Colonic mucosa (tissue), 4 donors: ENCODE data around the gene TMEM130. TPM values are rescaled to one million over a fixed set of nuclear protein-coding genes. Genes with fewer than 3 reads are reported as not detected.

Experiments
- DNase-seq: peaks from one replicate; pipeline ENCODE4 v3.0.0-alpha.2; 2020
- H3K27ac ChIP-seq: fragments of 200-600 bp; one replicate; pipeline ENCODE4 v1.8.0; 2021
- H3K27me3 ChIP-seq: fragments of 200-600 bp; one replicate; pipeline ENCODE4 v1.8.0; 2021
- H3K36me3 ChIP-seq: fragments of 200-600 bp; one replicate; pipeline ENCODE4 v1.8.0; 2021
- H3K4me1 ChIP-seq: fragments of 200-600 bp; one replicate; pipeline ENCODE4 v1.8.0; 2021; ENCODE audit warnings: mild to moderate bottlenecking
- H3K4me3 ChIP-seq: fragments of 200-600 bp; one replicate; pipeline ENCODE4 v1.8.0; 2021
- H3K9ac ChIP-seq, 2 donors: one replicate each; pipeline ENCODE4 v1.7.0; 2013; ENCODE audit warnings: control low read depth in 2 of 2, low read depth in 2 of 2, low read length in 2 of 2
- H3K9me3 ChIP-seq: fragments of 200-600 bp; one replicate; pipeline ENCODE4 v1.8.0; 2021
- intact Hi-C: fragments of 100-400 bp; cut with DNase I; formaldehyde crosslinking; loops from one replicate; pipeline ENCODE4 v1.14.1; 2022
- total RNA-seq, 2 donors: library from RNA; stranded (reverse); fragmentation: NEBNext Ultra II Directional in 1 of 2; extraction: Animal tissue kit (Norgen Biotek cat#: 25700) in 1 of 2; gene quantifications; one replicate each; pipeline ENCODE4 v1.2.1, GENCODE V29; 2021
- TF ChIP-seq, protein P1 (sequence below): fragments of 200-600 bp; IDR thresholded peaks from one replicate; pipeline ENCODE4 v1.8.0; 2022; ENCODE audit warnings: antibody characterized with exemption, mild to moderate bottlenecking
- donor health status: healthy.
- donor health status: DM: no; HTN: no; CAD: no.
- donor health status: DM: no; HTN: no; CAD: no.

The TMEM130 gene
- total RNA-seq, 2 donors from 2014 or later, result 0.12 to 1.5 TPM

GRCh38 chr7:98872328-98872924, 2.6 kb upstream of the TMEM130 start:
- no peak for DNase-seq
- intact Hi-C loops, result no loop called here
- no peak overlapping the region for H3K27ac ChIP-seq
- peaks cover 32% of the 10 kb centered on the region for H3K27me3 ChIP-seq
- TF ChIP-seq, protein P1, sequence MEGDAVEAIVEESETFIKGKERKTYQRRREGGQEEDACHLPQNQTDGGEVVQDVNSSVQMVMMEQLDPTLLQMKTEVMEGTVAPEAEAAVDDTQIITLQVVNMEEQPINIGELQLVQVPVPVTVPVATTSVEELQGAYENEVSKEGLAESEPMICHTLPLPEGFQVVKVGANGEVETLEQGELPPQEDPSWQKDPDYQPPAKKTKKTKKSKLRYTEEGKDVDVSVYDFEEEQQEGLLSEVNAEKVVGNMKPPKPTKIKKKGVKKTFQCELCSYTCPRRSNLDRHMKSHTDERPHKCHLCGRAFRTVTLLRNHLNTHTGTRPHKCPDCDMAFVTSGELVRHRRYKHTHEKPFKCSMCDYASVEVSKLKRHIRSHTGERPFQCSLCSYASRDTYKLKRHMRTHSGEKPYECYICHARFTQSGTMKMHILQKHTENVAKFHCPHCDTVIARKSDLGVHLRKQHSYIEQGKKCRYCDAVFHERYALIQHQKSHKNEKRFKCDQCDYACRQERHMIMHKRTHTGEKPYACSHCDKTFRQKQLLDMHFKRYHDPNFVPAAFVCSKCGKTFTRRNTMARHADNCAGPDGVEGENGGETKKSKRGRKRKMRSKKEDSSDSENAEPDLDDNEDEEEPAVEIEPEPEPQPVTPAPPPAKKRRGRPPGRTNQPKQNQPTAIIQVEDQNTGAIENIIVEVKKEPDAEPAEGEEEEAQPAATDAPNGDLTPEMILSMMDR, result peak; percentile 16
- H3K4me3 ChIP-seq, result no peak overlapping the region
- no peak overlapping the region for H3K9ac ChIP-seq
- no peaks in the 10 kb centered on the region for H3K36me3 ChIP-seq
- H3K9me3 ChIP-seq, result no peaks in the 10 kb centered on the region
- H3K4me1 ChIP-seq, result no peaks in the 10 kb centered on the region

DNA sequence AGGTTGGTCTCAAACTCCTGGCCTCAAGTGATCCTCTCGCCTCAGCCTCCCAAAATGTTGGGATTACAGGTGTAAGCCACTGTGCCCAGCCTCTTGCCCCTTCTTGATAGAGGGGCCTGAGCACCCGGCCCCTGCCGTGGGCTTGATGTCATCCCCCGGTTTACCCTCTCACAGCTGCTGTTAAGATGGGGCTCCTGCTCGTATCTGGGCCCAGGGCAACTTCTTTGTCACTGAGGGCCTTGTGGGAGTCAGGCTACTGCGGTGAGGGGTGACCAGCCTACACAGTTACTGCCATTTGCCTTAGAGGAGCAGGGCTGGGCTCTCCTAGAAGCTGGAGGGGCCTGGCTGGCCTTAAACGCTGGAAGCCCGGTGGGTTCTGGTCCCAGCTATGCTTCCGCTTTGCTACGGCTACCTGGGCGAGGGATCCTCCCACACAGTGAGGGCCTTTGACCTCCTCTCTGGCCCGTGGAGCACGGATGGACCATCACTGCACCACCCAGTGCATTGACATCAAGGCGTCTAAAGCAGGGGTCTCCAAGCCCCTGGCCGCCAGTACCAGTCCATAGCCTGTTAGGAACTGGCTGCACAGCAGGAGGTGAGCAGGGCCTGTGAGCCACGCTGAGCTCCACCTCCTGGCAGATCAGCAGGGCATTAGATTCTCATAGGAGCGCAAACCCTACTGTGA, 1.1 kb upstream of the TMEM130 start:
- no peaks in the 10 kb centered on the region for H3K9me3 ChIP-seq
- no peak overlapping the region for H3K4me3 ChIP-seq
- DNase-seq, result no peak
- TF ChIP-seq, protein P1, result no peak
- H3K9ac ChIP-seq, result no peak overlapping the region
- intact Hi-C loops, result no loop called here
- no peaks in the 10 kb centered on the region for H3K4me1 ChIP-seq
- peaks cover 32% of the 10 kb centered on the region for H3K27me3 ChIP-seq
- H3K36me3 ChIP-seq, result no peaks in the 10 kb centered on the region
- no peak overlapping the region for H3K27ac ChIP-seq

DNA sequence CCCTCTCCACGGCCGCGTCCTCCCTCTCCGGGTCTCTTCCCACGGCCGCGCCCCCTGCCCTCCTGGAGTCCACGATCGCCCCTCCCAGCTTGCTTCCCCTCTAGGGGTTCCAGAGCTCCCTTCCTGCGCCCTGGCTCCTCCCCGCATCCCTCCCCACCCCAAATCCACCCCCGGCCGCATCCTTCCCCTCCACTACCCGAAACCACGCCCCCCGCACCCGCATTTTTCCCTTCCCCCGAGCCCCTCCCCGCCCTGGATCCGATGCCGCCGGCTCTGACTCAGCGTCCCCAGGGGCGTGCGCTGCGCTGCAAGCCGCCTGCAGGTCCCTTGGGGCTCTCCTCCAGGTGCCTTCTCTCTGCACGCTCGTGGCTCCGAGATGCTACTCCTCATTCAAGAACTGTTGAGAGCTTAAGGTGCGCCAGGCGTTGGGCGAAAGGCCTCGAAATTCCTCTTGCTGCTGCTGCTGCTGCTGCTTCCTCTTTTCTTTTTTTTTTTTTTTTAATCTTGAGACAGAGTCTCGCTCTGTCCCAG, 372 bp upstream of the TMEM130 start:
- H3K27me3 ChIP-seq, result peaks cover 32% of the 10 kb centered on the region

GRCh38 chr7:98869027-98869596, 702 bp downstream of the TMEM130 start:
- H3K27me3 ChIP-seq, result peaks cover 32% of the 10 kb centered on the region
- H3K4me3 ChIP-seq, result no peak overlapping the region
- H3K9me3 ChIP-seq, result no peaks in the 10 kb centered on the region
- no peaks in the 10 kb centered on the region for H3K4me1 ChIP-seq
- no peak for DNase-seq
- intact Hi-C loops, result no loop called here
- H3K27ac ChIP-seq, result no peak overlapping the region
- TF ChIP-seq, protein P1, result no peak
- H3K9ac ChIP-seq, result no peak overlapping the region
- H3K36me3 ChIP-seq, result no peaks in the 10 kb centered on the region

More for the DNA sequence above, 372 bp upstream of the TMEM130 start:
- peak; percentile 24 for DNase-seq
- intact Hi-C loops, result no loop called here
- no peak overlapping the region for H3K27ac ChIP-seq
- no peak overlapping the region for H3K9ac ChIP-seq
- H3K4me1 ChIP-seq, result no peaks in the 10 kb centered on the region
- no peaks in the 10 kb centered on the region for H3K36me3 ChIP-seq
- H3K9me3 ChIP-seq, result no peaks in the 10 kb centered on the region
- H3K4me3 ChIP-seq, result no peak overlapping the region
- TF ChIP-seq, protein P1, result no peak

- DNase-seq, result no peak
- Histone ChIP-seq H3K27ac (no peak overlapping the region), H3K9me3 (no peaks in the 10 kb centered on the region), H3K9ac (no peak overlapping the region), H3K36me3 (no peaks in the 10 kb centered on the region), H3K4me1 (no peaks in the 10 kb centered on the region), H3K4me3 (no peak overlapping the region), H3K27me3 (peaks cover 32% of the 10 kb centered on the region)
- intact Hi-C loops, result no loop called here
- TF ChIP-seq, protein P1, result no peak
These were observed 1.4 kb downstream of the TMEM130 start for GRCh38 chr7:98868450-98868849.
